ENCODE data around the gene PCF11. TPM values are rescaled to one million over a fixed set of nuclear protein-coding genes. Genes with fewer than 3 reads are reported as not detected.

PCF11 gene
- total and polyA plus RNA-seq, 2 of the 4 experiments (the other 2 are of a cell fraction): 19.2 to 26.7 TPM

DNA sequence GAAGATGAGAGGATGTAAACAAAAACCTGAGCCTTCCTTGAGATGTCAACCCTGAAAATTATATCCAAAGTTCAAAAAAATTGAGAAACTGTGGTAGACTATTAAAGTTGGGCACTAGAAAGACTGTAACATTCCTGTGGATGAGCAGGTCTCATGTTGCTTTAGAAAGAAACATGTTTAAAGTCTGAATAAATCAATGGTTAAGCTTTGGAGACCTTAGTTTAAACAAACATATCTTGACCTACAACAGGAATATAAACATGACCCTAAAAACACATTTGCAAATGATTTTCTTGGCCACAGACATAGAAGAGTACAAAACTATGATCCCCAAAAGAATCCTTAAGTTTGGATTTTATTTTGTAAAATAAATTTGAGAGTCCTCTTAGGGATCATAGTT, 38.1 kb upstream of the PCF11 start:
- Histone ChIP-seq H3K79me1 (ENCODE audit: low read depth in 1 of 2, low read length in 2 of 2) (no peaks in the 10 kb centered on the region), H2BK20ac (ENCODE audit: low read depth, low read length) (no peak overlapping the region), H3K9me1 (ENCODE audit: insufficient read depth, low read length) (no peaks in the 10 kb centered on the region), H4K8ac (ENCODE audit: low read depth in 2 of 2, low read length in 2 of 2) (no peak overlapping the region), H3K27ac (ENCODE audit: insufficient read depth, low read length) (peak overlapping the region; percentile 53; the same call in 1 of the 2 replicates), H3K4ac (ENCODE audit: low read depth, low read length) (no peak overlapping the region), H4K5ac (ENCODE audit: low read depth, low read length) (no peak overlapping the region), H2AFZ (replicated peaks; ENCODE audit: low read length, poor library complexity) (no peak overlapping the region), H2AK5ac (ENCODE audit: low read depth, low read length) (no peak overlapping the region), H3K4me3 (ENCODE audit: insufficient read depth, low read depth, low read length) (no peak overlapping the region), H2BK120ac (ENCODE audit: low read depth, low read length) (no peak overlapping the region), H4K91ac (ENCODE audit: insufficient read depth, low read depth, low read length) (no peak overlapping the region), H3K56ac (ENCODE audit: extremely low read depth, insufficient read depth, low read length) (no peak overlapping the region), H3K4me2 (ENCODE audit: low read depth, low read length) (peak overlapping the region; percentile 74), H2AK9ac (replicated peaks; ENCODE audit: low read depth, low read length, poor library complexity) (no peak overlapping the region), H3K4me1 (ENCODE audit: control insufficient read depth, insufficient read depth, low read length) (peaks cover 14% of the 10 kb centered on the region), H2BK15ac (ENCODE audit: low read depth, low read length) (no peak overlapping the region), H3K14ac (replicated peaks; ENCODE audit: low read depth, low read length) (no peak overlapping the region), H3K9me3 (ENCODE audit: control insufficient read depth, insufficient read depth, low read length) (peaks cover 2% of the 10 kb centered on the region; the same call in 1 of the 2 replicates), H3K9ac (ENCODE audit: low read depth, low read length) (no peak overlapping the region), H3K23ac (ENCODE audit: low read depth, low read length) (no peak overlapping the region), H3K36me3 (ENCODE audit: control insufficient read depth, insufficient read depth, low read length) (no peaks in the 10 kb centered on the region), H4K20me1 (ENCODE audit: insufficient read depth, low read length) (no peaks in the 10 kb centered on the region; the same call in 1 of the 2 replicates), H2BK5ac (ENCODE audit: low read depth, low read length, poor library complexity, severe bottlenecking) (no peak overlapping the region), H3K18ac (ENCODE audit: low read depth, low read length) (no peak overlapping the region), H3K27me3 (ENCODE audit: control insufficient read depth, insufficient read depth, low read length) (peaks cover 4% of the 10 kb centered on the region)
- TF ChIP-seq MAZ (IDR thresholded peaks at IDR 0.05; ENCODE audit: borderline replicate concordance, low read depth, low read length) (no peak), RFX5 (IDR thresholded peaks at IDR 0.05; ENCODE audit: low read depth, low read length) (no peak), MXI1 (IDR thresholded peaks at IDR 0.05; ENCODE audit: borderline replicate concordance, low read depth, low read length) (no peak), MAFK (IDR thresholded peaks at IDR 0.05; ENCODE audit: low read depth, low read length) (no peak), NFE2L2 (IDR thresholded peaks at IDR 0.05; ENCODE audit: low read depth, low read length) (no peak), RAD21 (IDR thresholded peaks at IDR 0.05; ENCODE audit: low read length) (no peak), CEBPB (IDR thresholded peaks at IDR 0.05; ENCODE audit: low read depth, low read length) (no peak), POLR2A (IDR thresholded peaks at IDR 0.05; ENCODE audit: low read depth, low read length) (no peak), BHLHE40 (IDR thresholded peaks at IDR 0.05; ENCODE audit: low read depth, low read length) (no peak), FOS (IDR thresholded peaks at IDR 0.05; ENCODE audit: low read depth, low read length) (no peak), CHD1 (IDR thresholded peaks at IDR 0.05; ENCODE audit: low read depth, low read length) (no peak), RCOR1 (IDR thresholded peaks at IDR 0.05; ENCODE audit: insufficient replicate concordance, low read length) (no peak), SMC3 (IDR thresholded peaks at IDR 0.05; ENCODE audit: low read depth, low read length) (no peak)
- TF ChIP-seq, protein P1, sequence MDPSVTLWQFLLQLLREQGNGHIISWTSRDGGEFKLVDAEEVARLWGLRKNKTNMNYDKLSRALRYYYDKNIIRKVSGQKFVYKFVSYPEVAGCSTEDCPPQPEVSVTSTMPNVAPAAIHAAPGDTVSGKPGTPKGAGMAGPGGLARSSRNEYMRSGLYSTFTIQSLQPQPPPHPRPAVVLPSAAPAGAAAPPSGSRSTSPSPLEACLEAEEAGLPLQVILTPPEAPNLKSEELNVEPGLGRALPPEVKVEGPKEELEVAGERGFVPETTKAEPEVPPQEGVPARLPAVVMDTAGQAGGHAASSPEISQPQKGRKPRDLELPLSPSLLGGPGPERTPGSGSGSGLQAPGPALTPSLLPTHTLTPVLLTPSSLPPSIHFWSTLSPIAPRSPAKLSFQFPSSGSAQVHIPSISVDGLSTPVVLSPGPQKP (IDR thresholded peaks at IDR 0.05; ENCODE audit: borderline replicate concordance, low read depth, low read length): no peak
- TF ChIP-seq, protein P2, sequence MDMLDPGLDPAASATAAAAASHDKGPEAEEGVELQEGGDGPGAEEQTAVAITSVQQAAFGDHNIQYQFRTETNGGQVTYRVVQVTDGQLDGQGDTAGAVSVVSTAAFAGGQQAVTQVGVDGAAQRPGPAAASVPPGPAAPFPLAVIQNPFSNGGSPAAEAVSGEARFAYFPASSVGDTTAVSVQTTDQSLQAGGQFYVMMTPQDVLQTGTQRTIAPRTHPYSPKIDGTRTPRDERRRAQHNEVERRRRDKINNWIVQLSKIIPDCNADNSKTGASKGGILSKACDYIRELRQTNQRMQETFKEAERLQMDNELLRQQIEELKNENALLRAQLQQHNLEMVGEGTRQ (IDR thresholded peaks at IDR 0.05; ENCODE audit: low read depth, low read length): no peak
- TF ChIP-seq, protein P3, sequence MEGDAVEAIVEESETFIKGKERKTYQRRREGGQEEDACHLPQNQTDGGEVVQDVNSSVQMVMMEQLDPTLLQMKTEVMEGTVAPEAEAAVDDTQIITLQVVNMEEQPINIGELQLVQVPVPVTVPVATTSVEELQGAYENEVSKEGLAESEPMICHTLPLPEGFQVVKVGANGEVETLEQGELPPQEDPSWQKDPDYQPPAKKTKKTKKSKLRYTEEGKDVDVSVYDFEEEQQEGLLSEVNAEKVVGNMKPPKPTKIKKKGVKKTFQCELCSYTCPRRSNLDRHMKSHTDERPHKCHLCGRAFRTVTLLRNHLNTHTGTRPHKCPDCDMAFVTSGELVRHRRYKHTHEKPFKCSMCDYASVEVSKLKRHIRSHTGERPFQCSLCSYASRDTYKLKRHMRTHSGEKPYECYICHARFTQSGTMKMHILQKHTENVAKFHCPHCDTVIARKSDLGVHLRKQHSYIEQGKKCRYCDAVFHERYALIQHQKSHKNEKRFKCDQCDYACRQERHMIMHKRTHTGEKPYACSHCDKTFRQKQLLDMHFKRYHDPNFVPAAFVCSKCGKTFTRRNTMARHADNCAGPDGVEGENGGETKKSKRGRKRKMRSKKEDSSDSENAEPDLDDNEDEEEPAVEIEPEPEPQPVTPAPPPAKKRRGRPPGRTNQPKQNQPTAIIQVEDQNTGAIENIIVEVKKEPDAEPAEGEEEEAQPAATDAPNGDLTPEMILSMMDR (conservative IDR thresholded peaks at IDR 0.05; ENCODE audit: low read depth, low read length): no peak
- dilution Hi-C loops (cut with HindIII; ENCODE audit: low sequenced_read_pairs, unreplicated experiment): no loop called here
- intact Hi-C loops (cut with micrococcal nuclease): no loop called here
- ATAC-seq (ENCODE audit: low read depth) (peak; percentile 81), DNase-seq (peak; percentile 42)
- BruUV-seq (replicated peaks): no TSS peak
- ChIA-PET CTCF (no interaction called here), POLR2A (ENCODE audit: unreplicated experiment) (no interaction called here)
- in situ Hi-C loops (cut with MboI; ENCODE audit: low sequenced_read_pairs): no loop called here

Data from IMR-90 (cell line).